ENCODE data around the gene UBXN1.

Gene UBXN1

GRCh38 chr11:62713343-62713742 is 34.5 kb upstream of the UBXN1 start:
- no peak for TF ChIP-seq CTCF (IDR thresholded peaks at IDR 0.05; ENCODE audit: poor library complexity, severe bottlenecking)
- DNase-seq (ENCODE audit: low spot score) (no peak), ATAC-seq (ENCODE audit: low read depth) (no peak)
- Histone ChIP-seq H3K4me3 (ENCODE audit: severe bottlenecking) (no peak overlapping the region), H3K27ac (ENCODE audit: poor library complexity, severe bottlenecking) (no peak overlapping the region), H3K9me3 (ENCODE audit: severe bottlenecking) (no peaks in the 10 kb centered on the region), H3K4me1 (ENCODE audit: insufficient read depth, poor library complexity, severe bottlenecking) (no peaks in the 10 kb centered on the region), H3K27me3 (ENCODE audit: insufficient read depth, poor library complexity, severe bottlenecking) (no peaks in the 10 kb centered on the region), H3K36me3 (ENCODE audit: low read depth) (peaks cover 76% of the 10 kb centered on the region)

GRCh38 chr11:62712861-62713260 is 34.0 kb upstream of the UBXN1 start:
- no peaks in the 10 kb centered on the region for H3K4me1 ChIP-seq (ENCODE audit: insufficient read depth, poor library complexity, severe bottlenecking)
- no peak overlapping the region for H3K27ac ChIP-seq (ENCODE audit: poor library complexity, severe bottlenecking)
- no peaks in the 10 kb centered on the region for H3K27me3 ChIP-seq (ENCODE audit: insufficient read depth, poor library complexity, severe bottlenecking)
- peaks cover 71% of the 10 kb centered on the region for H3K36me3 ChIP-seq (ENCODE audit: low read depth)
- H3K9me3 ChIP-seq (ENCODE audit: severe bottlenecking) = no peaks in the 10 kb centered on the region
- H3K4me3 ChIP-seq (ENCODE audit: severe bottlenecking) = no peak overlapping the region
- ATAC-seq (ENCODE audit: low read depth) (no peak), DNase-seq (ENCODE audit: low spot score) (no peak)
- TF ChIP-seq CTCF (IDR thresholded peaks at IDR 0.05; ENCODE audit: poor library complexity, severe bottlenecking) = no peak

GRCh38 chr11:62712276-62712812 is 33.5 kb upstream of the UBXN1 start:
- Histone ChIP-seq H3K36me3 (ENCODE audit: low read depth) (peaks cover 66% of the 10 kb centered on the region), H3K4me3 (ENCODE audit: severe bottlenecking) (no peak overlapping the region), H3K9me3 (ENCODE audit: severe bottlenecking) (no peaks in the 10 kb centered on the region), H3K27me3 (ENCODE audit: insufficient read depth, poor library complexity, severe bottlenecking) (no peaks in the 10 kb centered on the region), H3K27ac (ENCODE audit: poor library complexity, severe bottlenecking) (no peak overlapping the region), H3K4me1 (ENCODE audit: insufficient read depth, poor library complexity, severe bottlenecking) (no peaks in the 10 kb centered on the region)
- ATAC-seq (ENCODE audit: low read depth) (no peak), DNase-seq (ENCODE audit: low spot score) (no peak)
- no peak for TF ChIP-seq CTCF (IDR thresholded peaks at IDR 0.05; ENCODE audit: poor library complexity, severe bottlenecking)

GRCh38 chr11:62710001-62710345 is 31.1 kb upstream of the UBXN1 start:
- Histone ChIP-seq H3K4me1 (ENCODE audit: insufficient read depth, poor library complexity, severe bottlenecking) (peaks cover 2% of the 10 kb centered on the region), H3K27me3 (ENCODE audit: insufficient read depth, poor library complexity, severe bottlenecking) (no peaks in the 10 kb centered on the region), H3K9me3 (ENCODE audit: severe bottlenecking) (no peaks in the 10 kb centered on the region), H3K4me3 (ENCODE audit: severe bottlenecking) (peak overlapping the region; percentile 41), H3K27ac (ENCODE audit: poor library complexity, severe bottlenecking) (peak overlapping the region; percentile 81), H3K36me3 (ENCODE audit: low read depth) (peaks cover 44% of the 10 kb centered on the region)
- no peak for TF ChIP-seq CTCF (IDR thresholded peaks at IDR 0.05; ENCODE audit: poor library complexity, severe bottlenecking)
- ATAC-seq (ENCODE audit: low read depth) (no peak), DNase-seq (ENCODE audit: low spot score) (no peak)

- H3K27ac ChIP-seq (ENCODE audit: poor library complexity, severe bottlenecking) = peak overlapping the region; percentile 81
- peak; percentile 94 for DNase-seq (ENCODE audit: low spot score)
Measured at GRCh38 chr11:62709247-62710000, 30.6 kb upstream of the UBXN1 start.

More at GRCh38 chr11:62709247-62710000, 30.6 kb upstream of the UBXN1 start:
- peak; percentile 73 for ATAC-seq (ENCODE audit: low read depth)
- Histone ChIP-seq H3K9me3 (ENCODE audit: severe bottlenecking) (no peaks in the 10 kb centered on the region), H3K4me1 (ENCODE audit: insufficient read depth, poor library complexity, severe bottlenecking) (peaks cover 2% of the 10 kb centered on the region), H3K27me3 (ENCODE audit: insufficient read depth, poor library complexity, severe bottlenecking) (no peaks in the 10 kb centered on the region), H3K4me3 (ENCODE audit: severe bottlenecking) (peak overlapping the region; percentile 41), H3K36me3 (ENCODE audit: low read depth) (peaks cover 40% of the 10 kb centered on the region)
- TF ChIP-seq CTCF (IDR thresholded peaks at IDR 0.05; ENCODE audit: poor library complexity, severe bottlenecking) = no peak

Measured in RWPE2 (cell line).